H9 (cell line): ENCODE measurements around the gene FNDC3B. TPM values are rescaled to one million over a fixed set of nuclear protein-coding genes. Genes with fewer than 3 reads are reported as not detected.
A peak's percentile ranks its signal among the peaks of the same experiment; 100 is the strongest.

ENCODE experiments used
- DNase-seq: peaks from one replicate; pipeline ENCODE4 v3.0.0-alpha.2; 2017
- H2AFZ ChIP-seq: one replicate; pipeline ENCODE4 v1.6.1; 2013; ENCODE audit warnings: mild to moderate bottlenecking, low read length, control low read depth, moderate library complexity
- H2AK5ac ChIP-seq: 2 replicates; pipeline ENCODE4 v1.6.1; 2013; ENCODE audit warnings: low read length, control low read depth, mixed read lengths; ENCODE audit not compliant: insufficient read length
- H2BK120ac ChIP-seq: one replicate; pipeline ENCODE4 v1.6.1; 2013; ENCODE audit warnings: low read depth, mild to moderate bottlenecking, low read length, control low read depth, inconsistent platforms; ENCODE audit not compliant: poor library complexity, severe bottlenecking
- H2BK12ac ChIP-seq: 2 replicates; pipeline ENCODE4 v1.6.1; 2013; ENCODE audit warnings: low read length, control low read depth, mixed read lengths, low read depth; ENCODE audit not compliant: insufficient read length
- H2BK15ac ChIP-seq: 2 replicates; pipeline ENCODE4 v1.6.1; 2013; ENCODE audit warnings: low read depth, low read length, control low read depth
- H2BK20ac ChIP-seq: one replicate; pipeline ENCODE4 v1.6.1; 2013; ENCODE audit warnings: low read depth, mild to moderate bottlenecking, low read length, control low read depth, inconsistent platforms; ENCODE audit not compliant: poor library complexity, severe bottlenecking
- H2BK5ac ChIP-seq: 2 replicates; pipeline ENCODE4 v1.6.1; 2013; ENCODE audit warnings: low read length, control low read depth, mixed read lengths; ENCODE audit not compliant: insufficient read length
- H3K14ac ChIP-seq: 2 replicates; pipeline ENCODE4 v1.6.1; 2013; ENCODE audit warnings: low read length, control low read depth; ENCODE audit not compliant: insufficient read depth
- H3K18ac ChIP-seq: 2 replicates; pipeline ENCODE4 v1.6.1; 2013; ENCODE audit warnings: low read depth, mild to moderate bottlenecking, mixed read lengths, low read length, control low read depth; ENCODE audit not compliant: insufficient read length
- H3K23ac ChIP-seq: 2 replicates; pipeline ENCODE4 v1.6.1; 2013; ENCODE audit warnings: low read length, control low read depth, mixed read lengths, low read depth; ENCODE audit not compliant: insufficient read length
- H3K23me2 ChIP-seq: 2 replicates; pipeline ENCODE4 v1.6.1; 2013; ENCODE audit warnings: low read depth, mild to moderate bottlenecking, mixed read lengths, low read length, control low read depth; ENCODE audit not compliant: insufficient read length, poor library complexity, severe bottlenecking
- H3K27ac ChIP-seq: 2 replicates; pipeline ENCODE4 v1.5.1; 2013; ENCODE audit warnings: low read length, control low read depth, mixed read lengths, low read depth; ENCODE audit not compliant: insufficient read length
- H3K27me3 ChIP-seq: 2 replicates; pipeline ENCODE4 v1.6.1; 2013; ENCODE audit warnings: low read length, control low read depth, inconsistent platforms; ENCODE audit not compliant: insufficient read depth
- H3K4ac ChIP-seq: 2 replicates; pipeline ENCODE4 v1.6.1; 2013; ENCODE audit warnings: low read depth, mild to moderate bottlenecking, control low read depth, inconsistent platforms, low read length, moderate library complexity
- H3K4me1 ChIP-seq: 2 replicates; pipeline ENCODE4 v1.6.1; 2013; ENCODE audit warnings: low read length, control low read depth, inconsistent platforms; ENCODE audit not compliant: insufficient read depth
- H3K4me2 ChIP-seq: 2 replicates; pipeline ENCODE4 v1.6.1; 2013; ENCODE audit warnings: low read length, control low read depth, mixed read lengths; ENCODE audit not compliant: insufficient read length, insufficient read depth
- H3K56ac ChIP-seq: 2 replicates; pipeline ENCODE4 v1.6.1; 2013; ENCODE audit warnings: low read depth, mild to moderate bottlenecking, mixed read lengths, low read length, control low read depth; ENCODE audit not compliant: insufficient read length
- H3K79me1 ChIP-seq: 2 replicates; pipeline ENCODE4 v1.6.1; 2013; ENCODE audit warnings: low read depth, mild to moderate bottlenecking, moderate library complexity, low read length, control low read depth, inconsistent platforms; ENCODE audit not compliant: insufficient read depth, poor library complexity, severe bottlenecking
- H3K79me2 ChIP-seq: 2 replicates; pipeline ENCODE4 v1.6.1; 2013; ENCODE audit warnings: low read length, control low read depth, inconsistent platforms; ENCODE audit not compliant: insufficient read depth
- H3K9ac ChIP-seq: 2 replicates; pipeline ENCODE4 v1.6.1; 2013; ENCODE audit warnings: low read length, control low read depth, mixed read lengths; ENCODE audit not compliant: insufficient read length; ENCODE audit errors: extremely low read depth
- H3K9me3 ChIP-seq: one replicate; pipeline ENCODE4 v1.6.1; 2013; ENCODE audit warnings: low read depth, low read length, inconsistent platforms; ENCODE audit not compliant: control insufficient read depth
- H3T11ph ChIP-seq: one replicate; pipeline ENCODE4 v1.6.1; 2013; ENCODE audit warnings: mild to moderate bottlenecking, low read length, control low read depth, inconsistent platforms
- H4K20me1 ChIP-seq: one replicate; pipeline ENCODE4 v1.6.1; 2013; ENCODE audit not compliant: control insufficient read depth, insufficient read length, insufficient read depth
- H4K5ac ChIP-seq: 2 replicates; pipeline ENCODE4 v1.6.1; 2013; ENCODE audit warnings: low read depth, mild to moderate bottlenecking, mixed read lengths, low read length, control low read depth; ENCODE audit not compliant: insufficient read length
- H4K8ac ChIP-seq: replicated peaks from 2 replicates; pipeline ENCODE4 v1.6.1; 2013; ENCODE audit warnings: low read length, control low read depth, mixed read lengths, low read depth; ENCODE audit not compliant: insufficient read length
- H4K91ac ChIP-seq: 2 replicates; pipeline ENCODE4 v1.6.1; 2013; ENCODE audit warnings: low read depth, mild to moderate bottlenecking, moderate library complexity, mixed read lengths, low read length, control low read depth; ENCODE audit not compliant: insufficient read length
- H3K27ac Mint-ChIP-seq, 3 experiments: 2 replicates in 2 of 3; 3 replicates in 1 of 3; pipeline ENCODE4 v1.8.0; 2020 to 2021; ENCODE audit warnings: mixed read lengths in 3 of 3, mild to moderate bottlenecking in 1 of 3, moderate library complexity in 1 of 3
- H3K27me3 Mint-ChIP-seq: 2 replicates; pipeline ENCODE4 v1.8.0; 2021; ENCODE audit warnings: low read depth, mild to moderate bottlenecking, moderate library complexity, mixed read lengths
- H3K36me3 Mint-ChIP-seq, 3 experiments: 2 replicates in 2 of 3; 3 replicates in 1 of 3; pipeline ENCODE4 v1.8.0; 2020 to 2021; ENCODE audit warnings: low read depth in 3 of 3, mixed read lengths in 3 of 3; ENCODE audit not compliant: insufficient read depth in 1 of 3
- H3K4me1 Mint-ChIP-seq, 2 experiments: 2 replicates each; pipeline ENCODE4 v1.8.0; 2020; ENCODE audit warnings: mixed read lengths in 2 of 2
- H3K4me3 Mint-ChIP-seq, 2 experiments: 2 replicates in 1 of 2; 3 replicates in 1 of 2; pipeline ENCODE4 v1.8.0; 2020 to 2021; ENCODE audit warnings: mild to moderate bottlenecking in 2 of 2, mixed read lengths in 2 of 2, moderate library complexity in 1 of 2
- H3K9me3 Mint-ChIP-seq, 2 experiments: 2 replicates in 1 of 2; 3 replicates in 1 of 2; pipeline ENCODE4 v1.8.0; 2020; ENCODE audit warnings: mild to moderate bottlenecking in 2 of 2, mixed read lengths in 2 of 2, moderate library complexity in 1 of 2
- WGBS: extraction: QIAGEN DNeasy Blood & Tissue Kit; methylation state at CpG from one replicate; pipeline ENCODE4 v1.1.7; 2013; ENCODE audit warnings: missing lambda C conversion rate, low lambda C conversion rate, mixed read lengths; ENCODE audit not compliant: insufficient read length; ENCODE audit errors: extremely low coverage; 5-methylcytosine and 5-hydroxymethylcytosine counted together
- total RNA-seq: library from RNA; stranded (reverse); gene quantifications from 2 replicates; pipeline ENCODE4 v1.2.1, GENCODE V29; 2021
- TF ChIP-seq, protein P1 (sequence below): fragments of 200-600 bp; sonication (generic); conservative IDR thresholded peaks from 3 replicates; pipeline ENCODE4 v1.8.0; 2021; ENCODE audit warnings: antibody characterized with exemption, mild to moderate bottlenecking

FNDC3B gene
- total RNA-seq, 1 experiment from 2014 or later = 43.8 TPM

- H3K14ac ChIP-seq = no peak overlapping the region
- Mint-ChIP-seq H3K4me1 (peaks cover 8 to 20% of the 10 kb centered on the region in 2 experiments), H3K27ac (peak overlapping the region in 2 of 3 experiments; percentile 59 to 78; a peak in 3 of 7 replicates), H3K9me3 (no peaks in the 10 kb centered on the region), H3K27me3 (no peaks in the 10 kb centered on the region), H3K4me3 (no peak overlapping the region), H3K36me3 (peaks cover 5 to 20% (median 19%) of the 10 kb centered on the region in 3 experiments; a peak in 6 of 7 replicates)
- no peaks in the 10 kb centered on the region for H3K79me1 ChIP-seq
- no peak overlapping the region for H3K27ac ChIP-seq
- no peak overlapping the region for H4K8ac ChIP-seq
- H3K9ac ChIP-seq = no peak overlapping the region
- H3K27me3 ChIP-seq = no peaks in the 10 kb centered on the region
- no peak overlapping the region for H2AFZ ChIP-seq
- TF ChIP-seq, protein P1, sequence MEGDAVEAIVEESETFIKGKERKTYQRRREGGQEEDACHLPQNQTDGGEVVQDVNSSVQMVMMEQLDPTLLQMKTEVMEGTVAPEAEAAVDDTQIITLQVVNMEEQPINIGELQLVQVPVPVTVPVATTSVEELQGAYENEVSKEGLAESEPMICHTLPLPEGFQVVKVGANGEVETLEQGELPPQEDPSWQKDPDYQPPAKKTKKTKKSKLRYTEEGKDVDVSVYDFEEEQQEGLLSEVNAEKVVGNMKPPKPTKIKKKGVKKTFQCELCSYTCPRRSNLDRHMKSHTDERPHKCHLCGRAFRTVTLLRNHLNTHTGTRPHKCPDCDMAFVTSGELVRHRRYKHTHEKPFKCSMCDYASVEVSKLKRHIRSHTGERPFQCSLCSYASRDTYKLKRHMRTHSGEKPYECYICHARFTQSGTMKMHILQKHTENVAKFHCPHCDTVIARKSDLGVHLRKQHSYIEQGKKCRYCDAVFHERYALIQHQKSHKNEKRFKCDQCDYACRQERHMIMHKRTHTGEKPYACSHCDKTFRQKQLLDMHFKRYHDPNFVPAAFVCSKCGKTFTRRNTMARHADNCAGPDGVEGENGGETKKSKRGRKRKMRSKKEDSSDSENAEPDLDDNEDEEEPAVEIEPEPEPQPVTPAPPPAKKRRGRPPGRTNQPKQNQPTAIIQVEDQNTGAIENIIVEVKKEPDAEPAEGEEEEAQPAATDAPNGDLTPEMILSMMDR = peak; percentile 58
- H3K4ac ChIP-seq = no peak overlapping the region
- H2BK5ac ChIP-seq = no peak overlapping the region
- no peaks in the 10 kb centered on the region for H4K20me1 ChIP-seq
- no peak overlapping the region for H3K4me2 ChIP-seq
- no peak overlapping the region for H3K18ac ChIP-seq
- no peak overlapping the region for H2AK5ac ChIP-seq
- H3T11ph ChIP-seq = no peak overlapping the region
- no peak overlapping the region for H2BK20ac ChIP-seq
- no peaks in the 10 kb centered on the region for H3K23me2 ChIP-seq
- no peak for DNase-seq
- peaks cover 3% of the 10 kb centered on the region for H3K4me1 ChIP-seq
- H3K9me3 ChIP-seq = no peaks in the 10 kb centered on the region
- no CpG with 5 or more reads among the region's 4 CpGs for WGBS
- no peak overlapping the region for H2BK12ac ChIP-seq
- no peak overlapping the region for H2BK120ac ChIP-seq
- no peak overlapping the region for H3K56ac ChIP-seq
- no peak overlapping the region for H4K5ac ChIP-seq
- no peak overlapping the region for H2BK15ac ChIP-seq
- H3K23ac ChIP-seq = no peak overlapping the region
- no peak overlapping the region for H4K91ac ChIP-seq
- no peaks in the 10 kb centered on the region for H3K79me2 ChIP-seq
Observed at GRCh38 chr3:172303941-172304558, 264.7 kb downstream of the FNDC3B start.
